ENCODE results near the gene RWDD3. TPM values are rescaled to one million over a fixed set of nuclear protein-coding genes. Genes with fewer than 3 reads are reported as not detected.

Gene RWDD3
- total and polyA plus RNA-seq, 2 experiments from 2014 or later, result 13.8 to 32.8 TPM

DNA sequence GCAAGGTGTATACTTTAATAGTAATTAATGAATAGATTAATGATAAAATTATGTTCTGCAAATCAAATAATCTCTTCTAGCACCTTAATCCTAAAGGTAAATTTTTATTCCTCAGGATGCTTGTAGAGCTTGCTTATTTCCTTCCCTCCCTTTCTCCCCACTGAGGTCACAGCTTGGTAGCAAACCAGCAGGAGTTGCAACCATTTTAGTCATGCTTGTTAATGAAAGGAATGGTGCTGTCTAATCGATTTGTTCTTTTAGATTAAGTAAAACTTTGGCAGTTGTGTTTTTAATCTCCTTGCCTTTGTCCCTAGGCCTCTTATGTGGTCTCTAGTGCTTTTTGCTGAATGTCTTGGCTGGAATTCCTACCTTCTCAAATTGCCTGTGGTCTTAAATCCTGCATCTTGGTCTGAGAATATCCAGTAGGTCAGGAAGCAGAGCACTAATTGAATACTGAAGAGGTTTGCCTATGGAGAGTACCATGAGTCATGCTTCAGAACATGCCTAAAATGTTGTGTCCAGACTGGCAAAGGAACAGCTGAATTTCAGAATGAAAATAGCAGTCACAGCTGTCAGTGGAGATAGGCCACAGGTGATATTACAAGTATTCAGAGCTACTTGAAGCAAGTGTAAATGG, 36.3 kb upstream of the RWDD3 start:
- TF ChIP-seq, protein P1, sequence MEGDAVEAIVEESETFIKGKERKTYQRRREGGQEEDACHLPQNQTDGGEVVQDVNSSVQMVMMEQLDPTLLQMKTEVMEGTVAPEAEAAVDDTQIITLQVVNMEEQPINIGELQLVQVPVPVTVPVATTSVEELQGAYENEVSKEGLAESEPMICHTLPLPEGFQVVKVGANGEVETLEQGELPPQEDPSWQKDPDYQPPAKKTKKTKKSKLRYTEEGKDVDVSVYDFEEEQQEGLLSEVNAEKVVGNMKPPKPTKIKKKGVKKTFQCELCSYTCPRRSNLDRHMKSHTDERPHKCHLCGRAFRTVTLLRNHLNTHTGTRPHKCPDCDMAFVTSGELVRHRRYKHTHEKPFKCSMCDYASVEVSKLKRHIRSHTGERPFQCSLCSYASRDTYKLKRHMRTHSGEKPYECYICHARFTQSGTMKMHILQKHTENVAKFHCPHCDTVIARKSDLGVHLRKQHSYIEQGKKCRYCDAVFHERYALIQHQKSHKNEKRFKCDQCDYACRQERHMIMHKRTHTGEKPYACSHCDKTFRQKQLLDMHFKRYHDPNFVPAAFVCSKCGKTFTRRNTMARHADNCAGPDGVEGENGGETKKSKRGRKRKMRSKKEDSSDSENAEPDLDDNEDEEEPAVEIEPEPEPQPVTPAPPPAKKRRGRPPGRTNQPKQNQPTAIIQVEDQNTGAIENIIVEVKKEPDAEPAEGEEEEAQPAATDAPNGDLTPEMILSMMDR (IDR thresholded peaks at IDR 0.05; ENCODE audit: low read depth, low read length), result no peak
- DNase-seq (ENCODE audit: low read depth in 1 of 2, low spot score in 1 of 2), result peak; percentile 23 to 30
- Histone ChIP-seq H3K9me3 (ENCODE audit: low read depth) (no peaks in the 10 kb centered on the region), H3K4me1 (ENCODE audit: low read depth) (peaks cover 39% of the 10 kb centered on the region), H3K36me3 (no peaks in the 10 kb centered on the region), H3K27ac (peak overlapping the region; percentile 8), H3K4me3 (no peak overlapping the region), H3K27me3 (no peaks in the 10 kb centered on the region)

DNA sequence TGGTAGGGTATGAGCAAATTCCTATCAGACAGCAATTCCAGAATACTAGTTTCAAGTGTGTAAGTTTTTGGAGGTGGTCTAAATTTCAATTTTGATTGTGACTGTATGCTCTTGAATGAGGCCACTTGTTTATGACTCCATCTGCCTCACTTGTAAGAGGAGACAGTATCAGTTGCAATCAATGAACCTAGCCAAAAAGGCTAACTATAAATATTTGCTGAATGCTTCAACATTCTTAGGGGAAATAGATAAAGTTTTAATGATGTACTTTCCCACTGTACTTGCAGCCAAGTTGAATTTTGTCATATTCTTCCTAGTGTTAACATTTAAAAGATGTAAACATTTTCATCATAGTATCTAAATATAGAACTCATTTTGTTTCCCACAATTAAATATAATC, 32.1 kb upstream of the RWDD3 start:
- peaks cover 13% of the 10 kb centered on the region for H3K4me1 ChIP-seq (ENCODE audit: low read depth)
- TF ChIP-seq, protein P1 (IDR thresholded peaks at IDR 0.05; ENCODE audit: low read depth, low read length), result no peak
- no peaks in the 10 kb centered on the region for H3K9me3 ChIP-seq (ENCODE audit: low read depth)
- no peak overlapping the region for H3K4me3 ChIP-seq
- no peak overlapping the region for H3K27ac ChIP-seq
- no peak for DNase-seq (ENCODE audit: low read depth in 1 of 2, low spot score in 1 of 2)
- H3K36me3 ChIP-seq, result no peaks in the 10 kb centered on the region
- no peaks in the 10 kb centered on the region for H3K27me3 ChIP-seq

GRCh38 chr1:95203908-95204437, 30.0 kb upstream of the RWDD3 start:
- no peak overlapping the region for H3K4me3 ChIP-seq
- no peaks in the 10 kb centered on the region for H3K36me3 ChIP-seq
- H3K27ac ChIP-seq, result no peak overlapping the region
- H3K9me3 ChIP-seq (ENCODE audit: low read depth), result no peaks in the 10 kb centered on the region
- DNase-seq (ENCODE audit: low read depth in 1 of 2, low spot score in 1 of 2), result no peak
- TF ChIP-seq, protein P1 (IDR thresholded peaks at IDR 0.05; ENCODE audit: low read depth, low read length), result no peak
- H3K4me1 ChIP-seq (ENCODE audit: low read depth), result peaks cover 7% of the 10 kb centered on the region
- H3K27me3 ChIP-seq, result no peaks in the 10 kb centered on the region

GRCh38 chr1:95206514-95206913, 27.5 kb upstream of the RWDD3 start:
- Histone ChIP-seq H3K36me3 (no peaks in the 10 kb centered on the region), H3K4me3 (no peak overlapping the region), H3K4me1 (ENCODE audit: low read depth) (peaks cover 14% of the 10 kb centered on the region), H3K27me3 (no peaks in the 10 kb centered on the region), H3K27ac (no peak overlapping the region), H3K9me3 (ENCODE audit: low read depth) (no peaks in the 10 kb centered on the region)
- TF ChIP-seq, protein P1 (IDR thresholded peaks at IDR 0.05; ENCODE audit: low read depth, low read length), result no peak
- no peak for DNase-seq (ENCODE audit: low read depth in 1 of 2, low spot score in 1 of 2)

DNA sequence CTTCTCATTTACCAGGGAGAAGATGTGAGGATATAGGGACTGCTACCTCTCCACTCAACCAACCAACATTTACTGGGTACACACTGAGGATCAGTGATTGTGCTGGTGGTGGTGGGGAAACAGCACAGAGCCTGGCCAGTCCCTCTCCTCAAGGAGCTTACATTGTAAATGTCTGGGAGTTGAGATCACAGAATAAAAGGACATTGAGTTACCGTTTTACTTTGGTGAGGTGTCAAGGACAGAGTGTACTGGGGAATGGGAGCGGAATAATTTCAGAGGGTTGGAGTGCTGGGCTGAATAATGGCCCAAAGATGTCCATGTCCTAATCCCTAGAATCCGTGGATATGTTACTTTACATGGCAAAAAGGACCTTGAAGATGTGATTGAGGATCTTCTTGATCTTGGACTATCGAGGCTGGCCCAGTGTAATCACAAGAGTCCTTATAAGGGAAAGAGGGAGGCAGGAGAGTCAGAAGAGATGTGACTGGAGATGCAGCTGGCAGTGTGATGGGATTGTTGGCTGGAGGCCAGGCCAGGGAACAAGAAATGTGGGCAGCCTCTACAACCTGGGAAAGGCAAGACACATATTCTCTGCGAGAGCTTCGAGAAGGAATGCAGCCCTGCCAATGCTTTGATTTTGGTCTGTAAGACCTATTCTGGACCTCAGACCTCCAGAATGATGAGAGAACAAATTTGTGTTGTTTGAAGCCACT, 26.6 kb upstream of the RWDD3 start:
- no peaks in the 10 kb centered on the region for H3K9me3 ChIP-seq (ENCODE audit: low read depth)
- H3K27me3 ChIP-seq, result no peaks in the 10 kb centered on the region
- TF ChIP-seq, protein P1 (IDR thresholded peaks at IDR 0.05; ENCODE audit: low read depth, low read length), result no peak
- H3K27ac ChIP-seq, result no peak overlapping the region
- H3K4me1 ChIP-seq (ENCODE audit: low read depth), result peaks cover 14% of the 10 kb centered on the region
- DNase-seq (ENCODE audit: low read depth in 1 of 2, low spot score in 1 of 2), result peak in 1 of 2 donors; percentile 13
- no peaks in the 10 kb centered on the region for H3K36me3 ChIP-seq
- H3K4me3 ChIP-seq, result no peak overlapping the region
